GM21423 (cell line): ENCODE results near the gene HOXC13.

Experiments used
- ATAC-seq: cut with Tn5 transposase; IDR thresholded peaks from one replicate; pipeline ENCODE4 v1.9.1; 2021; ENCODE audit warnings: mild to moderate bottlenecking, moderate library complexity; ENCODE audit not compliant: unreplicated experiment

HOXC13 gene

GRCh38 chr12:53980104-53980801, 41.6 kb downstream of the HOXC13 start:
- no peak for ATAC-seq

- no peak for ATAC-seq
Observed at GRCh38 chr12:53980802-53981496, 42.3 kb downstream of the HOXC13 start.

- no peak for ATAC-seq
Observed at GRCh38 chr12:53981634-53982565, 43.3 kb downstream of the HOXC13 start.

DNA sequence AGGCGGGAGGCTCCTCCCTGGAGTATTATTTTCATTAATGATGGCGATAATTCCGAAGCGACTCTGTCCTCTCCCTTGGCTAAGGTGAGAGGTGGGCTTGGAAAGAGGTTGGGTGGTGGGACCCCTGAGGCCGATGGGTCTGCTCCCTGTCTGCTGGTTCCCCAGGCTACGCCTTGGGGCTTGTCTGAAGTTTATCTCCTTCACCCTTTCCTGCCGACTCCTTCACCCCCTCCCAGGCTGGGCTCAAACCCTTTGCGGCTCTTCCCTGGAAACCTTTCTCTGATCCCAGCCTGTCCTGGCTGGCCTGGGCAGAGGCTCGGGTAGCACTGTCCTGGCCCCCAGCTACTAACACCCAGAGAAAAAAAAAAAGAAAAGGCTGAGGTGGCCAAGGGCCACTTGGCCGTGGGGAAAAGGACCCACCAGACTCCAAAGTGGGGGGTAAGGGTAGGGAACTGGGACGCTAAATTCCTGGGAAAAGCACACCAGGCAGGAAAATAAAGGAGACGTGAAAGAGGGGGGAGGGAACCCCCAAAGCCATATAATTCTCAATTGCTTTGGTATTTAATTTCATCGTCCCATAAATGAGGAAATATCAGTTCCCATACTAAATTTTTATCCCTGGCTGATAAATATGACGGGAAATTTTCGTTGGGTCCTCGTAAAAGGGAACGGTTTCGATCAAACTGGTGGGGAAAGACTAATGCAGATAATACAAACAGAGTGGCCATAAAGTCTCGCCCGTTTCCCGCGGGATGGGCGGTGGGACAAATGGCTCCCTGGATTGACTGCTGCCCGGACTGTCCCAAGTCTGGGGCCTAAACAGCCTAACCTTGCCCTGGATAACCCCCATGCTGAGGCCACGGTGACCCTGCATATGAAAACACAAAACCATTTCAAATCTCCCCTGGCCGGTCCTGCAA, 44.3 kb downstream of the HOXC13 start:
- no peak for ATAC-seq

DNA sequence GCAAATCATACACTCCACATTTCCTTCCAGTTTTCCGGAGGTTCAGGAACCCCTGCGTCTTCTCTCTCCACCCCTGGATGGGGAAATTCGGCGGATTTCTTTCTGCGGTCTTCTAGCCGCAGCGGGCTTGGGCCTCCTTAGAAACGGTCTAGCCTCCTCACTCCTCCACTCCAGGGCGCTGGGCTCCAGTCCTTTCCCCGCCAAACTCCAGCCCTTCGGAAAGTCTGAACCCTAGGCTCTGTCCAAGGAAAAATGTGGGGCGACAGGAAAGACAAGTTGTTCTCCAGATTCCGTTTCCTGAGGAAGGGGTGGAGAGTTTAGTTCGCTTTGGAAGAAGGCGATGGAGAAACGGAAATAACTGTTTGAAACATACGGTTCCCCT, 44.9 kb downstream of the HOXC13 start:
- ATAC-seq: no peak

DNA sequence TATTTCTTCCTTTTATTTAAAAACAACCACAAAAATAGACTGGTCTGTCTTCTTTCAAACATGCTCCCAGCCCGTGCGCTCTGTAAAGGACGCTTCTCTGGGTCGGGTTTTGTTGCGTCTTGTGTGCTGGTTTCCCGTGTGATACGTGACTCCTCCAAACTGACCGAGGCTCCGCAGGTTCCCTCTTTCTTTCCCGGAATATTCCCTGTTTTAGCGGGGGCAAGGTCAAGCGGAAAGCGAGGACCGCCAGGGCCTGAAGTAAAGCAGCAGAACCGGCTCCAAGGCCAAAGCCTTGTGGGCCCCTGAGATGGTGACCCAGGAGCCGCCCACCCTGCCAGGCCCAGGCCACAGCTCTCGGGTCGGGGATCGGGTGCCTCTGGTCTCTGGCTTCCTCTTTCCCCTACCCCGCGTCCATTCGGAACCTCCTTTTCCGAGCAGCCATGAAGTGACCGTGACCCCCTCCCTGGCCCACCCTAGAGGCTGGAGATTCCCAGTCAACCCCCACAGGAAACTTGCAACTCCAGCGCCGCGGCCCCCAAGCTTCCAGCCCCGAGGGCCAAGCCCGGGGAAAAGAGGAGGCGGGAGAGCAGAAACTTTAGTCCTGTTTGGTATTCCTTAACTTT, 45.4 kb downstream of the HOXC13 start:
- ATAC-seq: no peak

DNA sequence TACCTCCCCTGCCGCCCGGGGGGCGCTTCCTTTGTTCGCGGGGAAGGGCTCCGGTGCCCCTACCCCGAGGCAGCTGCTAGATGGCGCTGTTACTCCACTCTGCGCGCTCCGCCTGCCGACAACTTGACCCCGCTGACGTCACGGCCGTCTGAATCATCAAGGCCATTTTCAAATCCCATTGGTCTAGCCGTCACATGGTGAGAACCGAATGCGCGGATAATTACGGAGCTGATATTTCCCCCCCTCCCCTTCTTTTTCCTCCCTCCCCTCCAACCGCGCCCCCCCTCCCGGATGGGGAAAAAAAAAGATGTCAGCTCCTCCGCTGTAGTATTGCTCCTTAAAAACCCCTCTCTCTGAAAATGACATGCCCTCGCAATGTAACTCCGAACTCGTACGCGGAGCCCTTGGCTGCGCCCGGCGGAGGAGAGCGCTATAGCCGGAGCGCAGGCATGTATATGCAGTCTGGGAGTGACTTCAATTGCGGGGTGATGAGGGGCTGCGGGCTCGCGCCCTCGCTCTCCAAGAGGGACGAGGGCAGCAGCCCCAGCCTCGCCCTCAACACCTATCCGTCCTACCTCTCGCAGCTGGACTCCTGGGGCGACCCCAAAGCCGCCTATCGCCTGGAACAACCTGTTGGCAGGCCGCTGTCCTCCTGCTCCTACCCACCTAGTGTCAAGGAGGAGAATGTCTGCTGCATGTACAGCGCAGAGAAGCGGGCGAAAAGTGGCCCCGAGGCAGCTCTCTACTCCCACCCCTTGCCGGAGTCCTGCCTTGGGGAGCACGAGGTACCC, 46.5 kb downstream of the HOXC13 start, which contains the start of gene HOXC10:
Gene HOXC10 (plus strand): TSS at position 246 of the 791 bp plus-strand sequence. CDS start 114 bp downstream, at position 360.
- ATAC-seq: no peak

DNA sequence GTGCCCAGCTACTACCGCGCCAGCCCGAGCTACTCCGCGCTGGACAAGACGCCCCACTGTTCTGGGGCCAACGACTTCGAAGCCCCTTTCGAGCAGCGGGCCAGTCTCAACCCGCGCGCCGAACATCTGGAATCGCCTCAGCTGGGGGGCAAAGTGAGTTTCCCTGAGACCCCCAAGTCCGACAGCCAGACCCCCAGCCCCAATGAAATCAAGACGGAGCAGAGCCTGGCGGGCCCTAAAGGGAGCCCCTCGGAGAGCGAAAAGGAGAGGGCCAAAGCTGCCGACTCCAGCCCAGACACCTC, 47.0 kb downstream of the HOXC13 start:
- no peak for ATAC-seq

DNA sequence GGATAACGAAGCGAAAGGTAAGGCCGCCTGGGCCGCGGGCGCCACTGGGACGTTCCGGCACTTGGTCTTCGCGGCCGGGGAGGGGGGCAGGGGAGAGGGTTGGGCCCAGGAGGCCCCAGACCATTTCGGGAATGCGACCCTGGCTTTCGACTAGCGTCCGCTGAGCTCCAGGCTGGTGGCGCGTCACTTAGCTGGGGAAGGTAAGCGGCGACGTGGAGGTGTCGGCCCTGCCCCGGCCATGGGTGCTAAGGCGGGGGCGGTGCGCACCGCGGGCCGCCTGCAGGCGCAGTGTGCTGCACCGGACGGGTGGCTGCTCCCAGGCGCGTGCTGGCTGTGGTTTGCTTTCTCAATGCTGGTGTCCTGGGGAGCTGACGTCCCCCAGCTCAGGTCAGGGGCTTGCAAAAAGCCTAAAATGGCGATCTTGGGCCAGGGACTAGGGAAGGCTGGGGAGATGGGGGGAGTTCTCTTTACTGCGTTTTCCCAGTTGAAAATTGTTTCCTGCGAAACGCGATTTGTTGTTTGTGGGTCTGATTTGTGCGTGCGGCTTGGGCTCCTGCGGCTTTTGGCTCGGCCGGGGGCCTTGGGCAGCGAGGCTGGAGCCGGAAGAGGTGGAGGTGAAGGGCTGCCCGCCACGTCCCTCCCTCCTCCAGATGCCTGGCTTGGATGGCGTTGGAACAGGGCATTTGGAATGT, 47.5 kb downstream of the HOXC13 start:
- no peak for ATAC-seq

GRCh38 chr12:53986686-53987483, 48.3 kb downstream of the HOXC13 start:
- no peak for ATAC-seq

DNA sequence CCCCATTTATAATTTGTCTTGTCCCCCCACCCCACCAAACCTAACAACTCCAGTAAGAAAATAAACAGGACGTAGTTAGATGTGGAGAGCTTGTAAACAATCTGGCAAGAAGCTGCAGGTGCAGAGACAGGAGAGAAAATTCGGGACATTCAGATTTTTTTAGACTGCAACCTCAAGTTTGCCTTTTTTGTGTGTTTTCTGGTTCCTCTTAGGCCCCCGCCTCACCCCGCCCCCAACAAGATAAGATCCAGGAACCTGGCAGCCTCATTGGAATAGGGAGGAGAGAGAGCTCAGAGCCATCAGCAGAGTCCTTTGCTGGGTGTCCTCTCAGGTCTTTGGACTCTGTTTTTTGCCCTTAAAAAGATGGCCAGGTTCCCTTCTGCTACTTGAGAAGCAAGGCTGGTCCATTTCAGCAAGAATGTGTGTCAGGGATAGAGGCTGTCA, 49.2 kb downstream of the HOXC13 start:
- no peak for ATAC-seq

DNA sequence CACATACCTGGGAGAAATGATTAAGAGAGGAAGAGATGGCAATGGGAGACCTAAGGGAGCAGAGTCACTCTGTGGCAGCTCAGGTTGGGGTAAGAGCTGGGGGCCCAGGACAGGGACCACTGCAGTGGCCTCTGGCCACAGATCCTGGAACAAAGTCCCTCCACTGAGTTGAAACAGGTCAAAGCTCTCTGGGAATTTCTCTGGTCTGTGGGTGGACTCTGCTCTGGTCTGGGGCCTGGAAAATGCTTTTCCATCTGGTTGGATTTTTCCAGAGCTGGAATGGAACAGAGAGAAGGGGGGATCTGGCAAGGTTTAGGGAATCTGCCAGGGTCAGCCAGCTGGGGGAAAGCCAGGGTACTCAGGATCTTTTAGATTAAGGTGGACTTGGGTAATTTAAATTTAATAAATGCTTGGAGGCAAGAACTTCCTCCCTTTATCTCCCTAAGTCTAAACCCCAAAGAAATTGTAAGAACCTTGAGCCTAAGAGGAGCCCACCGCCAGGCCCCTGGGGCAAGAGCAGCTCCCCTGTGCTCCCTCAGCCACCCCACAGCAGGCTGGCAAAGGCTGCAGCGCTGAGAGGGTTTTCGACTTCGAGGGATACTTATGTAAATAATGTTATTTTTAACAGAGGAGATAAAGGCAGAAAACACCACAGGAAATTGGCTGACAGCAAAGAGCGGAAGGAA, 50.1 kb downstream of the HOXC13 start:
- ATAC-seq: no peak

DNA sequence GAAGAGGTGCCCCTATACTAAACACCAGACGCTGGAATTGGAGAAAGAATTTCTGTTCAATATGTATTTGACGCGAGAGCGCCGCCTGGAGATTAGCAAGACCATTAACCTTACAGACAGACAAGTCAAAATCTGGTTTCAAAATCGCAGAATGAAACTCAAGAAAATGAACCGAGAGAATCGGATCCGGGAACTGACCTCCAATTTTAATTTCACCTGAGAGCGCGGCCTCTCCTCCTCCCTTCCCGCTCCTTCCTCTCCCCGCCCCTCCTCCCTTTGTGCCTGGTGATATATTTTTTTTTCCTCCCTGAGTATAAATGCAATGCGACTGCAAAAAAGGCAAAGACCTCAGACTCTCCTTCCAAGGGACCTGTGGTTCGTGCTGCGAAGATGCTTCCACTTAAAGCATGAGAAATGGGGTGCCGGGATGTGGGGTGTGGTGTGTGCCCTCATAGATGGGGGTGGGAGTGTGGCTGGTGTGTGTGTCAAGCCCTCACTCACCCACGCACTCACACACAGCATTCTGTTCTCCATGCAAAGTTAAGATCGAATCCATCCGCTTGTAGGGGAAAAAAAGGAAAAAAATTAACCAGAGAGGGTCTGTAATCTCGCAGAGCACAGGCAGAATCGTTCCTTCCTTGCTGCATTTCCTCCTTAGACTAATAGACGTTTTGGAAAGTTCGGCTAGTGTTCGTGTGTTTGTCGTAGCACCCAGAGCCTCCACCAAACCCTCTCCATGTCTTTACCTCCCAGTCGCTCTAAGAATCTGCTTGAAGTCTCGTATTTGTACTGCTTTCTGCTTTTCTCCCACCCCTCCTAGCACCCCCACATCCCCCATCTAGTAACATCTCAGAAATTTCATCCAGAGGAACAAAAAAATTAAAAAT, 50.8 kb downstream of the HOXC13 start:
- ATAC-seq: no peak

- no peak for ATAC-seq
Observed at GRCh38 chr12:53990311-53991076, 51.9 kb downstream of the HOXC13 start.

DNA sequence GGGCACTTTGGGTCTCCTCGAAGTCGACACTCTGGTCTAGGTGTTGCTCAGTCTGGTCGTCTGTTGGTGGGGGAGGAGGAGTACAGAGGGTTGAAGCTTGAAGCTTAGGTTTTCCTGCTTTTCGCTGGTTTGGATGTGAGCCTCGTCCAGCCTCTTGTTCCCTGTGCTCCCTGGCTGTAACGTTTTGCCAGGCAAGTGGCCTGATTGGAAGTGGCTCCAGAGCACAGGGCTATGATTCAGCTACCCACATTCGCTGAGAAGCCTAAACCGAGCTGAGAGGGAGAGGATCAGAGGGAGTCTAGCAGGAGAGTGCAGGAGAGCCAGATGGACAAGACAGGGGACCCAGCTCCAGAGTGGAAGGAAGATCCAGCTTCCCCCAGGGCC, 52.4 kb downstream of the HOXC13 start:
- no peak for ATAC-seq
